Suprapubic skin (tissue), 4 donors: ENCODE measurements around the gene CSNK1G1. TPM values are rescaled to one million over a fixed set of nuclear protein-coding genes. Genes with fewer than 3 reads are reported as not detected.
"Not testable (repeated sequence)": the region's sequence is repeated elsewhere in the genome, so short reads cannot be mapped to it uniquely, and the experiment has no call there.

Experiments
- DNase-seq, 2 donors: peaks; one replicate each; pipeline ENCODE4 v3.0.0-alpha.2; 2019; ENCODE audit warnings: low spot score in 2 of 2
- H3K27ac ChIP-seq: fragments of 200-600 bp; sonication (generic); one replicate; pipeline ENCODE4 v1.5.1; 2019
- H3K27me3 ChIP-seq: fragments of 200-600 bp; sonication (generic); one replicate; pipeline ENCODE4 v1.5.1; 2019
- H3K36me3 ChIP-seq: fragments of 200-600 bp; sonication (generic); one replicate; pipeline ENCODE4 v1.5.1; 2019
- H3K4me1 ChIP-seq: fragments of 200-600 bp; sonication (generic); one replicate; pipeline ENCODE4 v1.5.1; 2019
- H3K4me3 ChIP-seq: fragments of 200-600 bp; sonication (generic); one replicate; pipeline ENCODE4 v1.5.1; 2019; ENCODE audit warnings: mild to moderate bottlenecking
- H3K9me3 ChIP-seq: fragments of 200-600 bp; sonication (generic); one replicate; pipeline ENCODE4 v1.5.1; 2019
- EP300 ChIP-seq: sonication (generic); formaldehyde crosslinking; IDR thresholded peaks from one replicate; pipeline ENCODE4 v1.6.1; 2017; ENCODE audit warnings: antibody characterized with exemption
- POLR2A ChIP-seq, 2 donors: fragments of 450-650 bp; IDR thresholded peaks; one replicate each; pipeline ENCODE4 v1.6.1; 2017; ENCODE audit warnings: antibody characterized with exemption in 2 of 2, mild to moderate bottlenecking in 2 of 2, moderate library complexity in 2 of 2
- POLR2AphosphoS5 ChIP-seq, 3 donors: sonication (generic); formaldehyde crosslinking; IDR thresholded peaks; one replicate each; pipeline ENCODE4 v1.6.1; 2017; ENCODE audit warnings: antibody characterized with exemption in 3 of 3
- WGBS: methylation state at CpG from one replicate; pipeline ENCODE4 v1.1.5; 2018; 5-methylcytosine and 5-hydroxymethylcytosine counted together
- total RNA-seq, 4 donors: library from RNA; depleted of rRNA; stranded (reverse); fragments of >200 nt; gene quantifications; one replicate each; pipeline ENCODE4 v1.1.0, GENCODE V29; 2016
- TF ChIP-seq, protein P1 (sequence below), 2 donors: fragments of 200-600 bp in 1 of 2; fragments of 450-650 bp in 1 of 2; sonication (generic) in 1 of 2; IDR thresholded peaks; one replicate each; pipeline ENCODE4 v1.5.1; 2016 to 2019; ENCODE audit warnings: antibody characterized with exemption in 2 of 2, mild to moderate bottlenecking in 1 of 2, moderate library complexity in 1 of 2

CSNK1G1 gene
- total RNA-seq, 4 donors from 2014 or later, result 15.9 to 28.8 (median 23.9) TPM

DNA sequence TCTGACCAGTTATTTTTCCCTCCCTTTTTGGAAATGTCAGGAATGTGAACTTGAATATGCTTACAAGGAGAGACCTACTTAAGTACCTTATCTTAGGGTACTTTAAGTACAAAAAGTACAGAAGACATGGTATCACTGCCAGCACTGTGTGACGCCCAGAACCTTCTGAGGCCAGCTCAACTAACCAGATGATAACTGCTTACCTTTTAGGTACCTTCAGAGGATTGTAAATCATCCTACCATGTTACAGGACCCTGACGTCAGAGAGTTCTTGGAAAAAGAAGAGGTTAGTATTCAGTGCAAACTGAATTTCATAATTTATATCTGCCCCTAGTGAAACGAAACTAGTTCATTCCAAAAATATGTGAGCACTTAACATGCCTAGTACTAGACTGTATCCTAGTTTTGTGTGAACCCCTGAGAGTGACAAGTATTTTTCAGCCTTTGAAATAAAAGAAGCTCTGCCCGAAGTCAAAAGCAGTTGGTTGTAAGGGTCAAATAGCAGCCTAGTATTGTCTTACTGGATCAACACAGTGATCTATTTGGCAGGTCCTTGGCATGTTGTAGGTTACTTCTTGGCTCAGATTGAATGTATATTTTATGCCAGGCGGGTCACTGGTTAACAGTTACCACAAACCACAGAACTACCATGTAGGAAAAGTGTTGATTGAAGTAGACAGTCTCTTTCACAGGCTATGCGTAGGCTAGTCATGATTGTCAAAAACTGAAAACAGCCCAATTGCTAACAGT is 228.3 kb downstream of the CSNK1G1 start:
- Histone ChIP-seq H3K36me3 (peaks cover 96% of the 10 kb centered on the region), H3K9me3 (no peaks in the 10 kb centered on the region), H3K27ac (no peak overlapping the region), H3K27me3 (no peaks in the 10 kb centered on the region), H3K4me1 (no peaks in the 10 kb centered on the region), H3K4me3 (no peak overlapping the region)
- WGBS, result 83% methylated on average over 6 of the region's 6 CpGs
- TF ChIP-seq, protein P1, sequence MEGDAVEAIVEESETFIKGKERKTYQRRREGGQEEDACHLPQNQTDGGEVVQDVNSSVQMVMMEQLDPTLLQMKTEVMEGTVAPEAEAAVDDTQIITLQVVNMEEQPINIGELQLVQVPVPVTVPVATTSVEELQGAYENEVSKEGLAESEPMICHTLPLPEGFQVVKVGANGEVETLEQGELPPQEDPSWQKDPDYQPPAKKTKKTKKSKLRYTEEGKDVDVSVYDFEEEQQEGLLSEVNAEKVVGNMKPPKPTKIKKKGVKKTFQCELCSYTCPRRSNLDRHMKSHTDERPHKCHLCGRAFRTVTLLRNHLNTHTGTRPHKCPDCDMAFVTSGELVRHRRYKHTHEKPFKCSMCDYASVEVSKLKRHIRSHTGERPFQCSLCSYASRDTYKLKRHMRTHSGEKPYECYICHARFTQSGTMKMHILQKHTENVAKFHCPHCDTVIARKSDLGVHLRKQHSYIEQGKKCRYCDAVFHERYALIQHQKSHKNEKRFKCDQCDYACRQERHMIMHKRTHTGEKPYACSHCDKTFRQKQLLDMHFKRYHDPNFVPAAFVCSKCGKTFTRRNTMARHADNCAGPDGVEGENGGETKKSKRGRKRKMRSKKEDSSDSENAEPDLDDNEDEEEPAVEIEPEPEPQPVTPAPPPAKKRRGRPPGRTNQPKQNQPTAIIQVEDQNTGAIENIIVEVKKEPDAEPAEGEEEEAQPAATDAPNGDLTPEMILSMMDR (IDR thresholded peaks at IDR 0.05), result no peak
- TF ChIP-seq POLR2AphosphoS5 (IDR thresholded peaks at IDR 0.05) (no peak), POLR2A (IDR thresholded peaks at IDR 0.05) (no peak), EP300 (no peak)
- no peak for DNase-seq

DNA sequence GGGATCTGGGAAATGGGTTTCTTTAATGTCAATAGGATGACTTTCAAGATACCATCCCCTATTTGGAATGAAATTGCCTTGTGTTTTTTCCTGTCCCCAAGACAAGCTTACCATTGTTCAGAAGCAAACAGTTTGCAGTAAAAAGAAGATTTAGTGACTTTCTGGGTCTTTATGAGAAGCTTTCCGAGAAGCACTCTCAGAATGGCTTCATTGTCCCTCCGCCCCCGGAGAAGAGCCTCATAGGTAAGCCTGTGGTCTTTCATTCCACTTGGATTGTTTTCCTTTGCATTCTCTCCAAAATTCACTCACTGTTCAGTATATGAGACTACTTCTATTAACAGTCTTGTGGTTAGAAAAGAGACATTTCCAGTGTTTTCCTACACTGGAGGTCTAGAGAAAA is 230.0 kb downstream of the CSNK1G1 start:
- DNase-seq, result no peak
- TF ChIP-seq POLR2A (IDR thresholded peaks at IDR 0.05), result no peak
- TF ChIP-seq, protein P1 (IDR thresholded peaks at IDR 0.05), result no peak
- no peak for TF ChIP-seq EP300
- TF ChIP-seq POLR2AphosphoS5 (IDR thresholded peaks at IDR 0.05), result no peak
- H3K4me1 ChIP-seq, result no peaks in the 10 kb centered on the region
- 58% methylated on average over 3 of the region's 3 CpGs for WGBS
- no peak overlapping the region for H3K27ac ChIP-seq
- H3K27me3 ChIP-seq, result no peaks in the 10 kb centered on the region
- no peak overlapping the region for H3K4me3 ChIP-seq
- H3K9me3 ChIP-seq, result no peaks in the 10 kb centered on the region
- peaks cover 95% of the 10 kb centered on the region for H3K36me3 ChIP-seq

DNA sequence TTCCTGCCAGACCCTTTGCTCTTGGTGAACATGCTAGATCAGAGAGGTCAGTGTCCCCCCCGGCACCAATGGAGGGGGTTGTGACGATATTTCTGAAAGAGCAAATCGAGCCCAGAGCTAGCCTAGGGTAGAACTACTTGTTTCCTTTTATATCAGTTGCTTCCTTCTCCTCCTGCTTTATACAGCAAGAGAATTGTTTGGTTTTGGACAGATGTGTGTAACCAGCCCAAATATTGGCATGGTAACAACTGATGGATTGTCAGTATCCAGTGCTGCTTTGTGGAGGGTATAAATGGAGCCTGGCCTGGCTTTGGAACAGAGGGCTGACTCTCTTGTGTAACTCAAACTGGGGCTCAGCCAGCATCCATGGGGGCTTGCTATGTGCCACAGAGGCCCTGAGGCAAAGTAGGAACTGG is 233.0 kb downstream of the CSNK1G1 start:
- no peaks in the 10 kb centered on the region for H3K27me3 ChIP-seq
- WGBS, result 85% methylated on average over 3 of the region's 3 CpGs
- H3K9me3 ChIP-seq, result no peaks in the 10 kb centered on the region
- H3K27ac ChIP-seq, result no peak overlapping the region
- H3K36me3 ChIP-seq, result peaks cover 93% of the 10 kb centered on the region
- TF ChIP-seq POLR2AphosphoS5 (IDR thresholded peaks at IDR 0.05) (no peak), EP300 (no peak)
- TF ChIP-seq, protein P1 (IDR thresholded peaks at IDR 0.05), result no peak
- H3K4me3 ChIP-seq, result no peak overlapping the region
- no peaks in the 10 kb centered on the region for H3K4me1 ChIP-seq
- DNase-seq, result no peak

DNA sequence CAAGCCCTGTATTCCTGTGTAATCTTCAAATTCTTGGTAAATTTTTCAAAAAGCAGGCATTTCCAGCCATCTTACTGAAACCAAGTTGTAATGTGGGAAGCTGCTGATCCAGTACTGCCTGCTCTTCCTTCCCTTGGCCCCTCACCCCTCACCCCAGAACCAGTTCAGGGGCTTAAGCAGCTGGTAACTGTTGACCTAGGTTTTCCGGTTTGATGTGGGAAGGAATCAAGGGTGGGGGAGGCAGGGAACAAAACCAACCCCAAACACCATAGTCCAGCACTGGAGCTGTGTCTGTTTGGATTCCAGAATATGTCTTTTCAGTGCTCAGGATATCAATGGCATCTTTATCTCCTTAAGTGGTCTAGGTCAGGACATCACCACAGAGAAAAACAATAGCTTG is 233.5 kb downstream of the CSNK1G1 start:
- Histone ChIP-seq H3K4me3 (no peak overlapping the region), H3K4me1 (no peaks in the 10 kb centered on the region), H3K9me3 (no peaks in the 10 kb centered on the region), H3K27ac (no peak overlapping the region), H3K36me3 (peaks cover 93% of the 10 kb centered on the region), H3K27me3 (no peaks in the 10 kb centered on the region)
- WGBS, result 62% methylated on average over 1 of the region's 1 CpG
- TF ChIP-seq EP300 (no peak), POLR2A (IDR thresholded peaks at IDR 0.05) (no peak), POLR2AphosphoS5 (IDR thresholded peaks at IDR 0.05) (no peak)
- TF ChIP-seq, protein P1 (IDR thresholded peaks at IDR 0.05), result no peak
- no peak for DNase-seq

DNA sequence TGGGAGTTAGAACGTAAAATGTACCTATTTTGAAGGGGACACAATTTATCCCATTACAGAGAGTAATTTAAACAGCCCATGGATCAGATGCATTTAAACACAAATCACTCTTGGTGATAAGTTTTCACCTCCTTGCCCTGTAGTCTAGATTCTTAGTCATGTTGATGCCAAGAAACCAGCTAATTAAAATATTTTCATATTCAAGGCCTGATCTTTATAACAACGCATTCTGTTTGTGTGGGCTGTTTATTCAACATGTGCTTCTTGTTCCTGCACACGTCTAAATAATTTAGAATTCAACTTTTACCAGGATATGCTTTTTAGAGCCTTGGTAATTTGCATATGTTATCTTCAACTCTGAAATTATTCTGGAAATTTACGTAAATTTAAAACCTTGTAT is 234.4 kb downstream of the CSNK1G1 start:
- WGBS, result 86% methylated on average over 4 of the region's 4 CpGs
- H3K36me3 ChIP-seq, result peaks cover 93% of the 10 kb centered on the region
- H3K4me3 ChIP-seq, result no peak overlapping the region
- DNase-seq, result no peak
- no peaks in the 10 kb centered on the region for H3K4me1 ChIP-seq
- H3K27ac ChIP-seq, result no peak overlapping the region
- no peaks in the 10 kb centered on the region for H3K27me3 ChIP-seq
- no peaks in the 10 kb centered on the region for H3K9me3 ChIP-seq
- TF ChIP-seq, protein P1 (IDR thresholded peaks at IDR 0.05), result no peak
- no peak for TF ChIP-seq POLR2A (IDR thresholded peaks at IDR 0.05)
- TF ChIP-seq EP300, result no peak
- no peak for TF ChIP-seq POLR2AphosphoS5 (IDR thresholded peaks at IDR 0.05)

DNA sequence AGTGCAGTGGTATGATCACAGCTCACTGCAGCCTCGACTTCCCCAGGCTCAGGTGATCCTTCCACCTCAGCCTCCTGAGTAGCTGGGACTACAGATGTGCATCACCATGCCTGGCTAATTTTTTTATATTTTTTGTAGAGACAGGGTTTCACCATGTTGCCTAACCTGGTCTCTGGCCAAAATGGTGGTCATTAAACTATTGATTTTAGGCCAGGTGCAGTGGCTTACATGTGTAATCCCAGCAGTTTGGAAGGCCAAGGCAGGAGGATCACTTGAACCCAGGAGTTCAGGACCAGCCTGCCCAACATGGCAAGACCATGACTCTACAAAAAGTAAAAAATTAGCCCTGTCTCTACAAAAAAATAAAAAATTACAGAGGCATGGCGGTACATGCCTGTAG is 235.7 kb downstream of the CSNK1G1 start:
- H3K9me3 ChIP-seq, H3K27ac ChIP-seq, DNase-seq, H3K4me3 ChIP-seq, H3K27me3 ChIP-seq, H3K4me1 ChIP-seq: not testable (repeated sequence)
- H3K36me3 ChIP-seq, result peaks cover 95% of the 10 kb centered on the region
- 100% methylated on average over 2 of the region's 2 CpGs for WGBS
